WTC11 (cell line): Measurements from ENCODE around the gene FCHSD1. TPM values are rescaled to one million over a fixed set of nuclear protein-coding genes. Genes with fewer than 3 reads are reported as not detected.
A peak's percentile ranks its signal among the peaks of the same experiment; 100 is the strongest.

Source experiments
- ATAC-seq: fragments of 200-7000 bp; cut with Tn5 transposase; 2 replicates; pipeline ENCODE4 v1.10.0; 2021; ENCODE audit warnings: mild to moderate bottlenecking, moderate library complexity
- CTCF ChIA-PET: fragments of 300-600 bp; sonication (Branson Sonifier 250); formaldehyde crosslinking; loops from one replicate; lab custom pipeline; 2021; ENCODE audit warnings: antibody characterized with exemption; lab: Charles Lee
- POLR2A ChIA-PET: fragments of 350-600 bp; sonication (Branson Sonifier 250); formaldehyde crosslinking; loops from one replicate; lab custom pipeline; 2021; ENCODE audit warnings: antibody characterized with exemption; lab: Charles Lee
- DNase-seq: peaks from one replicate; pipeline ENCODE4 v3.0.0; 2021; ENCODE audit warnings: low spot score
- H3K27ac Mint-ChIP-seq: 2 replicates; pipeline ENCODE4 v1.8.0; 2021; ENCODE audit warnings: mixed read lengths
- H3K27me3 Mint-ChIP-seq: 2 replicates; pipeline ENCODE4 v1.8.0; 2021; ENCODE audit warnings: low read depth, mild to moderate bottlenecking, moderate library complexity, mixed read lengths
- H3K36me3 Mint-ChIP-seq: 2 replicates; pipeline ENCODE4 v1.8.0; 2021; ENCODE audit warnings: mixed read lengths
- H3K4me1 Mint-ChIP-seq: 2 replicates; pipeline ENCODE4 v1.8.0; 2022; ENCODE audit warnings: mixed read lengths
- H3K4me3 Mint-ChIP-seq: 2 replicates; pipeline ENCODE4 v1.8.0; 2021; ENCODE audit warnings: mild to moderate bottlenecking, moderate library complexity, mixed read lengths
- H3K9me3 Mint-ChIP-seq: 2 replicates; pipeline ENCODE4 v1.8.0; 2021; ENCODE audit warnings: mixed read lengths
- CDX4 ChIP-seq: fragments of 250-450 bp; sonication (Bioruptor Pico); IDR thresholded peaks from 2 replicates; pipeline ENCODE4 v1.9.0; 2021; ENCODE audit warnings: moderate library complexity, mild to moderate bottlenecking, inconsistent platforms, borderline replicate concordance
- ESRRA ChIP-seq: sonication (generic); formaldehyde crosslinking; IDR thresholded peaks from 2 replicates; pipeline ENCODE4 v1.8.1; 2022; ENCODE audit warnings: mild to moderate bottlenecking, missing genetic modification reagents, borderline replicate concordance
- GABPB1 ChIP-seq: sonication (generic); formaldehyde crosslinking; IDR thresholded peaks from 2 replicates; pipeline ENCODE4 v1.8.1; 2023; ENCODE audit warnings: mild to moderate bottlenecking, missing genetic modification reagents
- GRHL2 ChIP-seq: fragments of 250-450 bp; sonication (Bioruptor Pico); IDR thresholded peaks from 2 replicates; pipeline ENCODE4 v1.8.0; 2022; ENCODE audit warnings: mild to moderate bottlenecking, moderate library complexity; ENCODE audit not compliant: insufficient replicate concordance, severe bottlenecking
- IRF1 ChIP-seq: sonication (generic); formaldehyde crosslinking; IDR thresholded peaks from 2 replicates; pipeline ENCODE4 v1.8.0; 2023; ENCODE audit warnings: missing genetic modification reagents
- JUN ChIP-seq: sonication (generic); formaldehyde crosslinking; IDR thresholded peaks from 2 replicates; pipeline ENCODE4 v1.8.0; 2023; ENCODE audit warnings: mild to moderate bottlenecking, missing genetic modification reagents
- NR3C1 ChIP-seq: sonication (generic); formaldehyde crosslinking; conservative IDR thresholded peaks from 2 replicates; pipeline ENCODE4 v1.8.1; 2023; ENCODE audit warnings: low read depth, mild to moderate bottlenecking, missing genetic modification reagents
- PRRX2 ChIP-seq: fragments of 250-450 bp; sonication (Bioruptor Pico); IDR thresholded peaks from 2 replicates; pipeline ENCODE4 v1.8.0; 2021; ENCODE audit warnings: mild to moderate bottlenecking
- SOX15 ChIP-seq: fragments of 250-450 bp; sonication (Bioruptor Pico); IDR thresholded peaks from 2 replicates; pipeline ENCODE4 v1.9.0; 2021; ENCODE audit warnings: mild to moderate bottlenecking
- SP1 ChIP-seq: sonication (generic); formaldehyde crosslinking; conservative IDR thresholded peaks from 2 replicates; pipeline ENCODE4 v1.8.1; 2022; ENCODE audit warnings: missing genetic modification reagents
- ZNF121 ChIP-seq: sonication (generic); formaldehyde crosslinking; IDR thresholded peaks from 2 replicates; pipeline ENCODE4 v1.8.0; 2023; ENCODE audit warnings: missing genetic modification reagents
- ZNF416 ChIP-seq: fragments of 250-450 bp; sonication (Bioruptor Pico); IDR thresholded peaks from 2 replicates; pipeline ENCODE4 v1.9.0; 2021; ENCODE audit warnings: mild to moderate bottlenecking, inconsistent platforms
- ZNF671 ChIP-seq: fragments of 250-450 bp; sonication (Bioruptor Pico); IDR thresholded peaks from 2 replicates; pipeline ENCODE4 v1.8.0; 2021; ENCODE audit warnings: mild to moderate bottlenecking
- total RNA-seq: library from RNA; stranded (reverse); gene quantifications from 3 replicates; pipeline ENCODE4 v1.2.3, GENCODE V29; 2021
- TF ChIP-seq, protein P1 (sequence below): sonication (generic); formaldehyde crosslinking; IDR thresholded peaks from 2 replicates; pipeline ENCODE4 v1.8.0; 2022; ENCODE audit warnings: mild to moderate bottlenecking, missing genetic modification reagents
- TF ChIP-seq, protein P2 (sequence below): fragments of 250-450 bp; sonication (Bioruptor Pico); conservative IDR thresholded peaks from 2 replicates; pipeline ENCODE4 v1.9.0; 2021; ENCODE audit warnings: mild to moderate bottlenecking
- TF ChIP-seq, protein P3 (sequence below): sonication (generic); formaldehyde crosslinking; IDR thresholded peaks from 2 replicates; pipeline ENCODE4 v1.8.1; 2023; ENCODE audit warnings: mild to moderate bottlenecking, moderate library complexity, missing genetic modification reagents
- TF ChIP-seq, protein P4 (sequence below): sonication (generic); formaldehyde crosslinking; IDR thresholded peaks from 2 replicates; pipeline ENCODE4 v1.8.0; 2022; ENCODE audit warnings: mild to moderate bottlenecking, missing genetic modification reagents
- TF ChIP-seq, protein P5 (sequence below): fragments of 200-600 bp; IDR thresholded peaks from 2 replicates; pipeline ENCODE4 v1.8.0; 2022; ENCODE audit warnings: antibody characterized with exemption

Gene FCHSD1
- total RNA-seq, 1 experiment from 2014 or later, result 50.3 TPM

- Mint-ChIP-seq H3K36me3 (peaks cover 25% of the 10 kb centered on the region), H3K4me1 (peaks cover 57% of the 10 kb centered on the region), H3K27me3 (no peaks in the 10 kb centered on the region), H3K4me3 (no peak overlapping the region), H3K27ac (peak overlapping the region; percentile 36; the same call in 1 of the 2 replicates), H3K9me3 (peaks cover 4% of the 10 kb centered on the region; the same call in 1 of the 2 replicates)
- TF ChIP-seq ZNF671, result no peak
- TF ChIP-seq, protein P1, sequence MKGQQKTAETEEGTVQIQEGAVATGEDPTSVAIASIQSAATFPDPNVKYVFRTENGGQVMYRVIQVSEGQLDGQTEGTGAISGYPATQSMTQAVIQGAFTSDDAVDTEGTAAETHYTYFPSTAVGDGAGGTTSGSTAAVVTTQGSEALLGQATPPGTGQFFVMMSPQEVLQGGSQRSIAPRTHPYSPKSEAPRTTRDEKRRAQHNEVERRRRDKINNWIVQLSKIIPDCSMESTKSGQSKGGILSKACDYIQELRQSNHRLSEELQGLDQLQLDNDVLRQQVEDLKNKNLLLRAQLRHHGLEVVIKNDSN (CRISPR knock-in tag), result no peak
- TF ChIP-seq, protein P2, sequence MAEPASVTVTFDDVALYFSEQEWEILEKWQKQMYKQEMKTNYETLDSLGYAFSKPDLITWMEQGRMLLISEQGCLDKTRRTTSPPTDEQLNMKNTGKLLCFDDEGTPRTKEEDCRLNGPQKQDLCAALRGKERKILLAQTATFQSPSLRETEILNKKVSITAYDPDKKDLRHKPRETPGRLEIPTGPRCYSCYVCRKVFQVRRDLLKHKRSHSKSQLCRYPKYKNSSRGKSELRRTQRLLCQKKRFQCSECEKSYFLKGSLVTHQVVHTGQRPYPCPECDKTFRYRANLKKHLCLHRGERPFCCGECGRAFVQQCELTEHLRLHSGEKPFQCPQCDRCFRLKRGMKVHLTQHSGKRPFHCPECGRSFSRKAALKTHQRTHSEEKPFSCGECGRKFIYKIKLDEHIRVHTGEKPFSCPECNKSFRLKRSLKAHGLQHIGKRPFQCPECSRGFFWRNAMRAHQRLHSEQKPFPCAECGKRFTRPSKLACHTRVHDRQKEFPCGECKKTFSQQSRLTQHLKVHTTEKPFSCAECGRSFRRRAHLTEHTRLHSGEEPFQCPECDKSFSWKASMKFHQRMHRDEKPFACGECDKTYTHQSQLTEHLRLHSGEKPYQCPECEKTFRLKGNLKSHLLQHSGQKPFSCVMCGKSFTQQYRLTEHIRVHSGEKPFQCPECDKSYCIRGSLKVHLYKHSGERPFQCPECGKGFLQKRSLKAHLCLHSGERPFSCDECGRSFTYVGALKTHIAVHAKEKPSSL (CRISPR knock-in tag), result no peak
- TF ChIP-seq SOX15 (CRISPR knock-in tag), result no peak
- TF ChIP-seq PRRX2 (CRISPR knock-in tag), result no peak
- TF ChIP-seq, protein P3, sequence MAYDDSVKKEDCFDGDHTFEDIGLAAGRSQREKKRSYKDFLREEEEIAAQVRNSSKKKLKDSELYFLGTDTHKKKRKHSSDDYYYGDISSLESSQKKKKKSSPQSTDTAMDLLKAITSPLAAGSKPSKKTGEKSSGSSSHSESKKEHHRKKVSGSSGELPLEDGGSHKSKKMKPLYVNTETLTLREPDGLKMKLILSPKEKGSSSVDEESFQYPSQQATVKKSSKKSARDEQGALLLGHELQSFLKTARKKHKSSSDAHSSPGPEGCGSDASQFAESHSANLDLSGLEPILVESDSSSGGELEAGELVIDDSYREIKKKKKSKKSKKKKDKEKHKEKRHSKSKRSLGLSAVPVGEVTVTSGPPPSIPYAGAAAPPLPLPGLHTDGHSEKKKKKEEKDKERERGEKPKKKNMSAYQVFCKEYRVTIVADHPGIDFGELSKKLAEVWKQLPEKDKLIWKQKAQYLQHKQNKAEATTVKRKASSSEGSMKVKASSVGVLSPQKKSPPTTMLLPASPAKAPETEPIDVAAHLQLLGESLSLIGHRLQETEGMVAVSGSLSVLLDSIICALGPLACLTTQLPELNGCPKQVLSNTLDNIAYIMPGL, result no peak
- TF ChIP-seq JUN, result no peak
- TF ChIP-seq, protein P4, sequence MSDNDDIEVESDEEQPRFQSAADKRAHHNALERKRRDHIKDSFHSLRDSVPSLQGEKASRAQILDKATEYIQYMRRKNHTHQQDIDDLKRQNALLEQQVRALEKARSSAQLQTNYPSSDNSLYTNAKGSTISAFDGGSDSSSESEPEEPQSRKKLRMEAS, result no peak
- TF ChIP-seq, protein P5, sequence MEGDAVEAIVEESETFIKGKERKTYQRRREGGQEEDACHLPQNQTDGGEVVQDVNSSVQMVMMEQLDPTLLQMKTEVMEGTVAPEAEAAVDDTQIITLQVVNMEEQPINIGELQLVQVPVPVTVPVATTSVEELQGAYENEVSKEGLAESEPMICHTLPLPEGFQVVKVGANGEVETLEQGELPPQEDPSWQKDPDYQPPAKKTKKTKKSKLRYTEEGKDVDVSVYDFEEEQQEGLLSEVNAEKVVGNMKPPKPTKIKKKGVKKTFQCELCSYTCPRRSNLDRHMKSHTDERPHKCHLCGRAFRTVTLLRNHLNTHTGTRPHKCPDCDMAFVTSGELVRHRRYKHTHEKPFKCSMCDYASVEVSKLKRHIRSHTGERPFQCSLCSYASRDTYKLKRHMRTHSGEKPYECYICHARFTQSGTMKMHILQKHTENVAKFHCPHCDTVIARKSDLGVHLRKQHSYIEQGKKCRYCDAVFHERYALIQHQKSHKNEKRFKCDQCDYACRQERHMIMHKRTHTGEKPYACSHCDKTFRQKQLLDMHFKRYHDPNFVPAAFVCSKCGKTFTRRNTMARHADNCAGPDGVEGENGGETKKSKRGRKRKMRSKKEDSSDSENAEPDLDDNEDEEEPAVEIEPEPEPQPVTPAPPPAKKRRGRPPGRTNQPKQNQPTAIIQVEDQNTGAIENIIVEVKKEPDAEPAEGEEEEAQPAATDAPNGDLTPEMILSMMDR, result peak; percentile 32; the same call in 1 of the 2 replicates
- ChIA-PET POLR2A (interaction anchor here (1.1 kb wide), 1 partner anchor 27 kb away, joined by 3 read pairs; the partner anchor contains the start of gene FCHSD1), CTCF (interaction anchor here (1.2 to 2.7 kb wide), 4 partner anchors 8 to 134 kb away, joined by 4 to 9 read pairs (median 5); no protein-coding TSS in a partner anchor)
- peak; percentile 67 for DNase-seq
- ATAC-seq, result no peak
Observed at GRCh38 chr5:141677415-141677814, 26.2 kb upstream of the FCHSD1 start.

DNA sequence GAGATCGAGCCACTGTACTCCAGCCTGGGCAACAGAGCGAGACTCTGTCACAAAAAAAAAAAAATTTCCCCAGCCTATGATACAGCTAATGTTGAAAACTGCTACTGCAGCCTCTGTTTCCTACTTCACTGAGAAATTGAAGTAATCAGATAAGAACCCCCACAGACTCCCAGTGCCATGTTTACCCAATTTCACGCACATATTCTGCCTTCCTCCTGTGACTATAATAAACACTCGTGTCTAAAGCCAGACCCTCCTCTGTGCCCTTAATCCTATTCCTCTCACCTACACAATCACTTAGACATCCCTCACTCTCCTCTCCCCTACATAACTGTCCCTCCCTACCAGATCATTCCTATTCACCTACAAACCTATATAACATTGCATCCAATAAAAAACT, 24.5 kb upstream of the FCHSD1 start:
- POLR2A ChIA-PET, result no interaction called here
- Mint-ChIP-seq H3K9me3 (peaks cover 4% of the 10 kb centered on the region; the same call in 1 of the 2 replicates), H3K36me3 (peaks cover 34% of the 10 kb centered on the region), H3K4me1 (peaks cover 44% of the 10 kb centered on the region), H3K27me3 (no peaks in the 10 kb centered on the region), H3K27ac (no peak overlapping the region), H3K4me3 (no peak overlapping the region)
- CTCF ChIA-PET, result interaction anchor here (1.0 to 2.5 kb wide), 3 partner anchors 11 to 293 kb away, joined by 3 to 6 read pairs (median 3); partner anchors contain the start of gene RNF14
- TF ChIP-seq ZNF416, result no peak
- TF ChIP-seq ZNF121 (CRISPR knock-in tag), result 0 out of 2 replicates have a peak, but pooled peaks have one; percentile 16
- ATAC-seq (no peak), DNase-seq (no peak)

DNA sequence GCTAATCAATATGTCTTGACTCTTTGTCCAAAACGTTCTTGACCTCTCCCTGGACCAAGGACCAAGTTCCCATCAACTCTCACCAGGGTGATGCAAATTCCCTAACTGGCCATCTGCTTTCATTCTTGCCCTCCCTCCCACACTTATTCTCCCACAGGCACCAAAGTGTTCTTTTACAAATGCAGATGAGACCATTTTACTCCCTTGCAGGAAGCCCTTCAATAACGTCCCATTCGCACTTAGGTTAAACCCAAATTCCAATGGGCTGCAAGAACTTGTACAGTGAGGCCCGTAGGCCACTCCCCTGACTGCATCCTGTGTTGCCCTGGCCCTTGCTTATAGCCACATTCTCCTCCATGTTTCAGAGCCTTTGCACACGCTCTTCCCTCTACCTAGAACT, 23.5 kb upstream of the FCHSD1 start:
- peak overlapping the region; percentile 96 for H3K27ac Mint-ChIP-seq
- DNase-seq, result peak; percentile 61
- CTCF ChIA-PET, result no interaction called here
- peaks cover 37% of the 10 kb centered on the region for H3K4me1 Mint-ChIP-seq
- peak; percentile 93 for ATAC-seq
- POLR2A ChIA-PET, result no interaction called here
- H3K27me3 Mint-ChIP-seq, result no peaks in the 10 kb centered on the region
- peaks cover 37% of the 10 kb centered on the region for H3K36me3 Mint-ChIP-seq
- peaks cover 4% of the 10 kb centered on the region; the same call in 1 of the 2 replicates for H3K9me3 Mint-ChIP-seq
- peak overlapping the region; percentile 13; the same call in 1 of the 2 replicates for H3K4me3 Mint-ChIP-seq
- TF ChIP-seq GRHL2 (no peak), NR3C1 (CRISPR knock-in tag) (no peak), SOX15 (CRISPR knock-in tag) (no peak), SP1 (no peak), ESRRA (CRISPR knock-in tag) (no peak), CDX4 (no peak), GABPB1 (no peak), IRF1 (CRISPR knock-in tag) (no peak)
- TF ChIP-seq, protein P4, result peak; percentile 57; the same call in 1 of the 2 replicates
